AG09309 (cell line): Measurements from ENCODE around the gene MAD1L1.

Experiments used
- DNase-seq: peaks from one replicate; pipeline ENCODE4 v3.0.0-alpha.2; 2010; ENCODE audit warnings: low read depth
- H3K4me3 ChIP-seq: 2 replicates; pipeline ENCODE4 v1.5.1; 2011; ENCODE audit warnings: mild to moderate bottlenecking, low read depth, low read length, moderate library complexity; ENCODE audit not compliant: control insufficient read depth
- TF ChIP-seq, protein P1 (sequence below): IDR thresholded peaks from 2 replicates; pipeline ENCODE4 v1.5.1; 2011; ENCODE audit warnings: mild to moderate bottlenecking, low read depth, low read length, inconsistent platforms; ENCODE audit not compliant: insufficient read depth, control insufficient read depth; ENCODE audit errors: missing control alignments

The MAD1L1 gene

DNA sequence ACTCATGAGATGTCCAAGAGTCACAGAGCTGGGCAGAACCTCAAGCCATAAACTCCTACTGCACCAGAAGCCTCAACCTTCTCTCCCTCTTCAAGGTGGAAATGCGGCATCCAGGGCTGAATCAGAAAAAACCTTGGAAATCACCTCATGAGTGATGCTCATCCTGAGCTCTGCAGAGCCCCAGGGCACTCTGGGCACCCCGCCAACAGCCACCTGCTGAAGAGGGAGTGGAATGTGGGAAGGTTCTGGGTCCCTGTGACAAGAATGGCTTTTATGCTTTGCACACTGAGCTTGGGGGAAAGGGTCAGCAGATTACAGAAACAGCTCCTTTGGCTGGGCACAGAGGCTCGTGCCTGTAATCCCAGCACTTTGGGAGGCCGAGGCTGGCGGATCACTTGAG lies 28.1 kb upstream of the MAD1L1 start:
- TF ChIP-seq, protein P1, sequence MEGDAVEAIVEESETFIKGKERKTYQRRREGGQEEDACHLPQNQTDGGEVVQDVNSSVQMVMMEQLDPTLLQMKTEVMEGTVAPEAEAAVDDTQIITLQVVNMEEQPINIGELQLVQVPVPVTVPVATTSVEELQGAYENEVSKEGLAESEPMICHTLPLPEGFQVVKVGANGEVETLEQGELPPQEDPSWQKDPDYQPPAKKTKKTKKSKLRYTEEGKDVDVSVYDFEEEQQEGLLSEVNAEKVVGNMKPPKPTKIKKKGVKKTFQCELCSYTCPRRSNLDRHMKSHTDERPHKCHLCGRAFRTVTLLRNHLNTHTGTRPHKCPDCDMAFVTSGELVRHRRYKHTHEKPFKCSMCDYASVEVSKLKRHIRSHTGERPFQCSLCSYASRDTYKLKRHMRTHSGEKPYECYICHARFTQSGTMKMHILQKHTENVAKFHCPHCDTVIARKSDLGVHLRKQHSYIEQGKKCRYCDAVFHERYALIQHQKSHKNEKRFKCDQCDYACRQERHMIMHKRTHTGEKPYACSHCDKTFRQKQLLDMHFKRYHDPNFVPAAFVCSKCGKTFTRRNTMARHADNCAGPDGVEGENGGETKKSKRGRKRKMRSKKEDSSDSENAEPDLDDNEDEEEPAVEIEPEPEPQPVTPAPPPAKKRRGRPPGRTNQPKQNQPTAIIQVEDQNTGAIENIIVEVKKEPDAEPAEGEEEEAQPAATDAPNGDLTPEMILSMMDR: no peak
- DNase-seq: no peak

DNA sequence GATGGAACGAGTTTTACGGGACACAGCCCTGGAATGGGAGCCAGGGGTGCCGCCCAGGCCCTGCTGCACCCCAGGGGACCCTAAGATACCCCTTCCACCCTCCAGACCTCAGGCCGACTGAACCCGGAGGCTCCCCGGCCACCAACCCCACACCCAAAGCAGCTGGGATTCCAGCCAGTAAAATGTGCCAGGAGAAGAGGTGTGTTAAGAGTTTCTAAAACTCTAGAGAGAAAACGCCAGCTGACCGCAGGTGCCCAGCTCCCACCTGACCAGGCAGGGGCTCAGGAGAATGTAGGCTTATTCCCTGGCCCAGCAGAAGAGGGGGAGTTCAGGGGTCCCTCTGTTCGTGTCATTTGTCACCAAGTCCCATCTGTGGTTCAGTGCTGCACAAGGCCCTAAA lies 26.7 kb upstream of the MAD1L1 start:
- no peak for DNase-seq
- TF ChIP-seq, protein P1: no peak
- no peak overlapping the region for H3K4me3 ChIP-seq

More for the DNA sequence above, 28.1 kb upstream of the MAD1L1 start:
- no peak overlapping the region for H3K4me3 ChIP-seq

DNA sequence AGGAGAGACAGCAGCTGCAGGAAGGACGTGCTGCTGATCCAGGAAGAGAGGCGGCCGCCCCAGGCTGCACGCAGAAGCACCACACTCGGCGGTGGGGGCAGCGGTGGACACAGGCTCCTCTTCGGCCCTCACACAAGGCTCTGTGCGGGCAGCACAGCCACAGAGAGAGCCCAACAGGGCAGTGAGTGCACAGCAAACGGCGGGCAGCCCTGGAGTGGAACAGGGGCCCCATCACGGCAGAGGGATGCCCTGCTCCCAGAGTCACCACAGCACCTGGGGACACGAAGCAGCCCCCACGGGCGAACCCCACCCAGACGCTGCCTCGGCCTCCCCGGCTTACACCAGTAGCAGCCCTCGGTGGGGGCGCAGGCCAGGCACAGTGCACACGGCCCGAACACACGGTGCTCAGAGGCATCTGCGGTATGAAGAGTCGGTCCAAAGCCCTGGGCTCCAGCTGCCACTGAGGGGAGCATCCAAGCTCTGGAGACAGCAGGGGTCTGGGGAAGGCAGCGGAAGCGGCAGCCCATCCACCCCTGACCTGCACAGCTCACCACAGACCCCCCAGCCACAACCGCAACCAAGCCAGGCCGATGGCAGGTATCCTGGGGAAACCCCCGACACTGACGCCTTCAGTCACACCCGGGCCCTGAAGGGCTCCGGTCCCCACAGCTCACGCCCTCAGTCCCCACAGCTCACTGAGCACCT lies 26.1 kb upstream of the MAD1L1 start:
- DNase-seq: no peak
- no peak overlapping the region for H3K4me3 ChIP-seq
- TF ChIP-seq, protein P1: no peak

DNA sequence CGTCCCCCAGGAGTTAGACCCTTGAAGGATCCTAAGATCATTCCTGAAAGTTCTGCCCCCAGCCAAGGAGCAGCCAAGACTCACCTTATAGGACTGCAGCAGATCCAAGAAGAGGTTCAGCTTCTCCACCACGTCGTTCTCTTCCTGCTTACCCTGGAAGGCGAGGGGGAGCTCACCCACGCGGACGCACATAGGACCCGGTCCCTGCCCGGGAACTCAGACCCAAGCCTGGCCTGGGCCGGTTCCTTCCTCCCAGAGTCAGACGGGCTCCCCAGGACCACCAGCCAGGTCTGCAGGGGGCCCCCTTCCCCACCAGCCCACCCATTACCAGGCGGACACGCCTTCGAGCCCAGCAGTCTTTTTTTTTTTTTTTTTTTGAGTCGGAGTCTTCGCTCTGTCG lies 24.9 kb upstream of the MAD1L1 start:
- TF ChIP-seq, protein P1: no peak
- H3K4me3 ChIP-seq: no peak overlapping the region
- no peak for DNase-seq

DNA sequence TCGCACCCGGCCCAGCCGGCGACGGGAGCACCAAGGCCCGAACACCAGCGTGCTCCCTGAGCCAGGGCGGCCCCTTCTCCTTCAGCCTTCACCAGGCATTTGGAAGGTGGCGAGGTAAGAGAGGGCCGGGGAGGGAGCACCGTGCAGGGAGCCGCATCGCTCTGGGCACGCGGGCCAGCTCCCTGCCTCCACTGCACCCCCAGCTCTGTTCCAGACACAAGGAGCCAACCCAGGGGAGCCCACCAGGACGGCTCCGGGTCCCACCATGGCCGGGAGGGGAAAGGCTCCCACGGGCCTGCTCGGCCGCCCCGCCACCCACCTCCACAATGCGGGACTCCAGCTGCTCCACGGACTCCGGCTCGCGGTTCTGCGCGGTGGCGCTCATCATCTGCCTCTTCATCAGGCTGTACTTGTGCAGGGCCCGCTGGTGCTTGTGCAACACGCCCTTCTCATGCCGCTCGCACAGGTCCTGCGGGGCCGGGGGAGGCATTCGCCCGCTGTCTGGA lies 24.4 kb upstream of the MAD1L1 start:
- no peak overlapping the region for H3K4me3 ChIP-seq
- TF ChIP-seq, protein P1: no peak
- no peak for DNase-seq

DNA sequence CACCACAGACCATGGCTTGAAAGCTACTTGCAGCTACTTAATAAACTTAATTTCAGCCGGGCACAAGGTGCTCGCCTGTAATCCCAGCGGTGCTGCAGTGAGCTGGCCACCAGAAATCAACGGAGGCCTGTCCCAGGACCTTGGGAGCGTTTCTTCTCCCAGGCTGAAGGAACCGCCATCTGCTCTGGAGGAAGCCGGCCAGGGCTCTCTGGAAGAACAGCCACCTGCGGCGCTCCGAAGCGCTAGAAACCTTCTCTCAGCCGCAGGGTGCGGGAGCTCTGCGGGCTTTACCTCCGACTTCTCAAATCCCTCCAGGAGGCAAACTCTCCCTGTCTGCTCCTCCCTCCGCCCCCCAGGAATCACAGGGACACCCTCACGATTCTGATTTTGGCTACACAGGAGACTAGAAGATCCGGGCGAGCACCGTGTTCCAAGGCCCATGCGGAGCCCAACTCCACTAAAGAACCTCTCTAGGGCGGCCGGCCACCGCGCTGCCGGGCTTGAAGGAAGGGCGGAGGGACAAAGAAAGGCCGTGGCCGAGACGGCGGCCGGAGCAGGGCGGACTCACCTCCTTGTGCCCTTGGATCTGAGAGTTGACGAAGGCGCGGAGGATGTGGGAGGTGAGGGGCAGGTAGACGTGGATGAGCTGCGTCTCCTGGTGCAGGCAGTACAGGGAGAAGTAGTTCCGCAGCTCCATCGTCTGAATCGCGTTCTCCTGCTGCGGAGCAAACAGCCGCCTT lies 23.7 kb upstream of the MAD1L1 start:
- no peak overlapping the region for H3K4me3 ChIP-seq
- TF ChIP-seq, protein P1: no peak
- no peak for DNase-seq
